Keratinocyte (primary cell): ENCODE measurements around the gene CRYL1. TPM values are rescaled to one million over a fixed set of nuclear protein-coding genes. Genes with fewer than 3 reads are reported as not detected.

Source experiments
- DNase-seq: peaks from one replicate; pipeline ENCODE4 v3.0.0-alpha.2; 2011; ENCODE audit warnings: low read depth, missing footprints, low spot score
- FAIRE-seq: peaks from 2 replicates; lab custom pipeline; 2011; peaks lifted over from hg19 to GRCh38; lab: Jason Lieb, UNC
- H2AFZ ChIP-seq: 2 replicates; pipeline ENCODE4 v1.6.0; 2012; ENCODE audit warnings: low read length, control low read depth, inconsistent platforms; ENCODE audit not compliant: control insufficient read depth
- H3K27ac ChIP-seq: 2 replicates; pipeline ENCODE4 v1.5.1; 2011; ENCODE audit warnings: low read length; ENCODE audit not compliant: control insufficient read depth, insufficient read depth
- H3K27me3 ChIP-seq: 3 replicates; pipeline ENCODE4 v1.6.0; 2011; ENCODE audit warnings: low read length; ENCODE audit not compliant: control insufficient read depth, insufficient read depth; ENCODE audit errors: extremely low read depth
- H3K36me3 ChIP-seq, 2 experiments: 2 replicates in 1 of 2; 3 replicates in 1 of 2; pipeline ENCODE4 v1.5.1; 2011; ENCODE audit warnings: low read length in 2 of 2, mild to moderate bottlenecking in 1 of 2; ENCODE audit not compliant: control insufficient read depth in 2 of 2, insufficient read depth in 2 of 2; ENCODE audit errors: extremely low read depth in 1 of 2
- H3K4me1 ChIP-seq: 3 replicates; pipeline ENCODE4 v1.5.1; 2011; ENCODE audit warnings: low read length; ENCODE audit not compliant: control insufficient read depth, insufficient read depth; ENCODE audit errors: extremely low read depth
- H3K4me2 ChIP-seq: 3 replicates; pipeline ENCODE4 v1.6.0; 2011; ENCODE audit warnings: low read depth, low read length; ENCODE audit not compliant: control insufficient read depth, insufficient read depth; ENCODE audit errors: extremely low read depth
- H3K4me3 ChIP-seq, 3 experiments: fragments of 200-600 bp in 1 of 3; sonication (generic) in 1 of 3; 2 replicates in 2 of 3; 3 replicates in 1 of 3; pipeline ENCODE4 v1.5.1; 2011 to 2016; ENCODE audit warnings: low read length in 3 of 3, mild to moderate bottlenecking in 3 of 3, control low read depth in 2 of 3, inconsistent platforms in 1 of 3, low read depth in 1 of 3, mixed read lengths in 1 of 3, mixed run types in 1 of 3, moderate library complexity in 1 of 3; ENCODE audit not compliant: control insufficient read depth in 2 of 3, insufficient read depth in 2 of 3; ENCODE audit errors: extremely low read depth in 1 of 3
- H3K79me2 ChIP-seq: 2 replicates; pipeline ENCODE4 v1.6.0; 2012; ENCODE audit warnings: low read length; ENCODE audit not compliant: control insufficient read depth, insufficient read depth
- H3K9ac ChIP-seq: 3 replicates; pipeline ENCODE4 v1.6.0; 2011; ENCODE audit warnings: low read length; ENCODE audit not compliant: control insufficient read depth, insufficient read depth; ENCODE audit errors: extremely low read depth
- H3K9me1 ChIP-seq: 3 replicates; pipeline ENCODE4 v1.6.0; 2011; ENCODE audit warnings: low read length; ENCODE audit not compliant: control insufficient read depth, insufficient read depth; ENCODE audit errors: extremely low read depth
- H3K9me3 ChIP-seq: 2 replicates; pipeline ENCODE4 v1.5.1; 2012; ENCODE audit warnings: low read depth, low read length; ENCODE audit not compliant: control insufficient read depth
- H4K20me1 ChIP-seq: 3 replicates; pipeline ENCODE4 v1.6.0; 2011; ENCODE audit warnings: low read length; ENCODE audit not compliant: control insufficient read depth, insufficient read depth; ENCODE audit errors: extremely low read depth
- CTCF ChIP-seq, 3 experiments: IDR thresholded peaks in 1 of 3; conservative IDR thresholded peaks in 1 of 3; optimal IDR thresholded peaks in 1 of 3; 2 replicates in 2 of 3; 3 replicates in 1 of 3; pipeline versions ENCODE3 to v1.5.1; 2011; ENCODE audit warnings: low read length in 3 of 3, mild to moderate bottlenecking in 3 of 3, moderate library complexity in 2 of 3, control low read depth in 1 of 3, inconsistent platforms in 1 of 3; ENCODE audit not compliant: insufficient read depth in 2 of 3; ENCODE audit errors: extremely low read depth in 1 of 3
- EZH2 ChIP-seq: IDR thresholded peaks from one replicate; pipeline ENCODE4 v1.6.1; 2012; ENCODE audit warnings: inconsistent platforms, mild to moderate bottlenecking, low read length, moderate library complexity
- dilution Hi-C: fragments of 300-500 bp; cut with MboI; formaldehyde crosslinking; loops from one replicate; pipeline ENCODE4 v1.7.0; 2020; ENCODE audit warnings: low sequenced_read_pairs; ENCODE audit not compliant: extremely low pct_ligation_motif_present
- polyA plus RNA-seq, 5 experiments: library from polyadenylated mRNA; depleted of rRNA in 3 of 5; stranded (reverse) in 3 of 5; stranded (forward) in 1 of 5; unstranded in 1 of 5; fragments of >200 nt; gene quantifications; 1 replicate in 1 of 5; 2 replicates in 3 of 5; 3 replicates in 1 of 5; pipeline versions ENCODE4 v1.2.1 to v1.2.3, GENCODE V29; 2011 to 2012; ENCODE audit warnings: missing spikeins in 2 of 5, low read depth in 1 of 5, low replicate concordance in 1 of 5

The CRYL1 gene
- polyA plus RNA-seq, 1 donor (not counting 4 experiments of a cell fraction or from before 2014, with no cell fraction given): 27.2 TPM

- FAIRE-seq: no peak
- no peaks in the 10 kb centered on the region for H4K20me1 ChIP-seq
- no peaks in the 10 kb centered on the region for H3K9me3 ChIP-seq
- no peak overlapping the region for H3K27ac ChIP-seq
- dilution Hi-C loops: no loop called here
- no peaks in the 10 kb centered on the region for H3K79me2 ChIP-seq
- H3K9ac ChIP-seq: no peak overlapping the region
- TF ChIP-seq EZH2 (no peak), CTCF (optimal IDR thresholded peaks at IDR 0.05 in 1 of 3, IDR thresholded peaks at IDR 0.05 in 1 of 3, conservative IDR thresholded peaks at IDR 0.05 in 1 of 3; ENCODE audit: extremely low read depth in 1 of 3, insufficient read depth in 2 of 3, low read length in 3 of 3) (no peak)
- peaks cover 15% of the 10 kb centered on the region for H3K4me1 ChIP-seq
- H3K36me3 ChIP-seq: no peaks in the 10 kb centered on the region
- no peak overlapping the region for H3K4me3 ChIP-seq
- H2AFZ ChIP-seq: no peak overlapping the region
- no peak for DNase-seq
- no peak overlapping the region for H3K4me2 ChIP-seq
- no peaks in the 10 kb centered on the region for H3K27me3 ChIP-seq
- no peaks in the 10 kb centered on the region for H3K9me1 ChIP-seq
Measured at GRCh38 chr13:20466371-20466770, 59.3 kb downstream of the CRYL1 start.

GRCh38 chr13:20465218-20465879, 60.3 kb downstream of the CRYL1 start:
- Histone ChIP-seq H4K20me1 (no peaks in the 10 kb centered on the region), H3K4me3 (peak overlapping the region in 1 of 3 experiments; percentile 33), H3K36me3 (no peaks in the 10 kb centered on the region), H2AFZ (peak overlapping the region; percentile 27), H3K79me2 (no peaks in the 10 kb centered on the region), H3K9me1 (no peaks in the 10 kb centered on the region), H3K9ac (no peak overlapping the region), H3K9me3 (no peaks in the 10 kb centered on the region), H3K4me2 (peak overlapping the region; percentile 80), H3K4me1 (peaks cover 21% of the 10 kb centered on the region), H3K27me3 (no peaks in the 10 kb centered on the region), H3K27ac (no peak overlapping the region)
- dilution Hi-C loops: no loop called here
- no peak for TF ChIP-seq EZH2
- no peak for TF ChIP-seq CTCF (optimal IDR thresholded peaks at IDR 0.05 in 1 of 3, IDR thresholded peaks at IDR 0.05 in 1 of 3, conservative IDR thresholded peaks at IDR 0.05 in 1 of 3; ENCODE audit: extremely low read depth in 1 of 3, insufficient read depth in 2 of 3, low read length in 3 of 3)
- FAIRE-seq (peak; percentile 64), DNase-seq (no peak)
